Amygdala (tissue), 56 donors: ENCODE measurements around the gene CARS1.

Experiments used
- DNase-seq, 56 donors: peaks; one replicate each; lab custom pipeline; 2025; lab: John Stamatoyannopoulos, UW

The CARS1 gene

DNA sequence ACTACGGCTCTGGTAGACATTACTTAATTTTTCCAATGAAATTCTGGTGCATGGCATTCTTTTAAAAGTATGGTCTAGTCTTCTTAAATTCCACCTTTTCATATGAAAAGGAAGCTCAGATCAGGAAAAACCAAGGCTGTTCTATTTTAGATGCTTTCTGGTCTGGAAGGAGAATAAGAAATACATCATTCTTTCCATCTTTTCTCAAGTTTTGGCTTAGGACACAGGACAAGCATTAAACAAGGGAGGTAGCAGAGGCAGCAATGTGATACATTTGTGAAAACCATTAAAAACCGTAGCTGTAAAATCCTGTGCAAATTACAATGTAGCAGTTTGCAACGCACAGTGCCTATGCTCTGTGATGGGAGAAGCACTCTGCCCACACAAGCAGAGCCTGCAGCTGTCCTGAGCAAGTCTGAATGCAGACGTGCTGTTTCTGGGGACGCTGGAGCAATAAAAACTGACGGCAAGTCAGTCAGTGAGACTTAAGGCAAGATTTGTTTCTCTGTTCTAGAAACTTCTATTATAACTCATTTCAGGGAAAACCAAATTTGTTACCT lies 88.8 kb downstream of the CARS1 start:
- no peak for DNase-seq

DNA sequence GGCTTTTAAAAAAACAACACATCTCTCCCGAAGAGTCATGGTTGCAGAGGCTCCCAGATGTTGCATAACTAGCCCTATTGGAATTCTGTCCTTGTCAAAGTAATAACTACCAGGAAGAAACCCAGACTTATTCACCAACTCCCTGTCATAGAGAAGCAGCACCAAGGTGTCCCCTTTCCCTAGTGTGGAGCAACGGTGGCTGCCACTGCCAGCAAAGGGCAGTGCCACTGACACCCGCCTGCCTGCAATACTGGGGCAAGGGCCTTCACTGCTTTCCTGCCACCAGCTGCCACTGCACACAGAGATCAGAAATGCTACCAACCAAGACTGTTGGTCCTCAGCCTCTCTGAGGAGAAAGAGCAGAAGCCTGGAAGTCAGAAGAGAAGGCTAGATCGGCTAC lies 92.4 kb downstream of the CARS1 start:
- no peak for DNase-seq

GRCh38 chr11:2963761-2964160 lies 93.5 kb downstream of the CARS1 start:
- DNase-seq = no peak

GRCh38 chr11:2963112-2963754 lies 94.0 kb downstream of the CARS1 start:
- no peak for DNase-seq

GRCh38 chr11:2961080-2961479 lies 96.1 kb downstream of the CARS1 start:
- DNase-seq = no peak

DNA sequence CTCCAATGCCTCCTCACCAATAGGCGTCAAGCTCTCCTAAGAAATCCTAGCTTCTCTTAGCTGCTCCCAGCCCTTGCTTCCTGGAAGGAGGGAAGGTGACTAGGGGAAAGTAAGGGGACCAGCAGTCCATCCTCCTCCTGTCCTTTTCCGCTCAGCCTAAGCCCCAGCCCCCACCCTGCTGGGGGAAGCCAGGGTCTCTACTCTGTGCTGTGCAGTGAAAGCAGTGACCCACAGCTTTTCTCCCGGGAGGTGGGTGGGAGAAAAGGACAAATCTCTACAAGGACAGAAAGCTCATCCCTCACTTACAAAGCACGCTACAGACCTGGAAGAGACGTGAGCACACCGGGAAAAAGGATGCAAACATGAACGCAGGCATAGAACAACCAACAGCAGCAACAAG lies 97.1 kb downstream of the CARS1 start:
- DNase-seq = no peak

DNA sequence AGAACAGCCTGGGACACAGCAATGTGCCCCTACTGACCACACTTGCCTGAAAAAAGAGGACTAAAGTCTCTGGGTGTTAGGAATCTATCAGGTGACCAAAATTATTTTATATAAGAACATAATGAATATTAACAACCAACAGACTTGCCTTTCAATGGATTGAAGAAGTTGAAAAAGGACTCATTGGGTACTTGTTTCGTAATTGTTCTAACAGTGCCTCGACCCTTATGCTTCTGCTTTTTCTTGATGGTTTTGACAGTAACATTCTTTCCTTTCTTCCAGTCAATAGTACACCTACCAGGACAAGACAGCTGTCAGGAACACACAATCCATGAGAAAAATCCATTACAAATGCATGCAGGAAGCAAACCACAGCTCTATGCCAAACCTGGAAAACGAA lies 99.0 kb downstream of the CARS1 start:
- DNase-seq = no peak

GRCh38 chr11:2955906-2956476 lies 101.2 kb downstream of the CARS1 start:
- DNase-seq = no peak

DNA sequence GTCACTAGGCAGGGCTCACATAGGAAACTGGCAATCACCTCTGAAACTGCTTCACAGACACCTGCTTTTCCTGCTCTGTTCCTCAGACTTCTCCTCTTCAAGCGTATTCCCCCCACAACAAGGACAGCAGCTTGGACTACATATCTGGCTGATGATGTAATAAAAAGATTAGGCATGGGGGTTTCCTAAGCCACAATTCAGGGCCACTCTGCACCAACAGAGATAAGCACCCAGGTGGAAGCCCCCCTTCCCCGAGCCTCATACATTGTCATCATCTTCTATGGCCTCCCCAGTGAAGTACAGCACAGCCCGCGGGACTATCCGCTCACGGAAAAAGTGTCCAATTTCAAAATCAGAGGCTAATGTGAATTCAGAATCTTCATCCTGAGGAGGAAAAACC lies 103.0 kb downstream of the CARS1 start:
- no peak for DNase-seq

- no peak for DNase-seq
Observed at GRCh38 chr11:2952290-2952689, 104.9 kb downstream of the CARS1 start.

DNA sequence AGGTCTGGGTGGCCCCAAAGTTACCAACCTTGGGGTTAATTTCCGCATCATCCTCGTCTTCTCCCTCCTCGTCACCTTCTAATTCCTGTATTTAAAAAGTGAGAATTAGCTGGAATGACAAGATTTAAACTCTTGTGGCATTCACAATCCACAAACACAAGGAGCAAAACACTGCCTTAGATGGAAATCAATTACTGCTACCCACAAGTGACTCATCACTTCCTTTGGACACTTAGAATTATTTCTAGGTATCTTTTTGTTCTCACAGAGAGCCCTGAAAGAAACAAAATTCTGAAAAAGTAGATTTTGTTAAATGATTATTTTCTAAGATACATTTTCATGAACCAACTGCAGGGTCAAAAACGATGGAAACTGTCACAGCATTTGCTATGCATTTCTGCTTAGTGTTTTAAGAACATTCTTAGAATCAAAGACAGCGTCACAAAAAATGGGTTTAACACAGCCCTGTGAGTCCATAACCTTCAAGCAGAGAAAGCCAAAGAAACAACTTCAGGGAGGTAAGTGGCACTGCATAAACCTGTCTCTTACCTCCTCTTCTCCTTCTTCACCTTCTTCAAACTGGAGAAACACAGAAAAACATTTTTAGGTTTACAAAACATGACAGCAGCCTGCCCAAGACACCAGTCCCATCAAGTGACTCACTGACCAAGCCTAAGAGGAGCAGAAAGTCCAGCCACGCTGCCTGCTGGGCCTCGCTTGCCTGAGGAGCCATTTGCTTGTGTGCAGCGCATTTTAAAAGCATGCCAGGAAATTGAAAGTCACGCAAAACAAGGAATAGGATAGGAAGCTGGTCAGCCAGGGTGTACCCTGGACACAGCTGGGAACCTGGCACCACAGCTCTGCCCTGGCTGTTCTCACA lies 105.8 kb downstream of the CARS1 start:
- no peak for DNase-seq
